H1 (cell line): ENCODE results near the gene COL28A1. TPM values are rescaled to one million over a fixed set of nuclear protein-coding genes. Genes with fewer than 3 reads are reported as not detected.

ENCODE experiments used
- CTCF ChIP-seq, 3 experiments: IDR thresholded peaks; 1 replicate in 2 of 3; 2 replicates in 1 of 3; pipeline versions ENCODE4 v1.5.1 to v1.6.1; 2011; ENCODE audit warnings: low read length in 3 of 3, mild to moderate bottlenecking in 3 of 3, inconsistent platforms in 2 of 3, low read depth in 1 of 3, moderate library complexity in 1 of 3; ENCODE audit not compliant: insufficient read depth in 1 of 3; ENCODE audit errors: control extremely low read depth in 1 of 3
- HDAC2 ChIP-seq, 2 experiments: fragments of 300-600 bp in 1 of 2; sonication (generic) in 1 of 2; IDR thresholded peaks; 2 replicates each; pipeline ENCODE4 v1.6.1; 2011 to 2012; ENCODE audit warnings: low read depth in 2 of 2, low read length in 2 of 2, mild to moderate bottlenecking in 2 of 2, moderate library complexity in 2 of 2, borderline replicate concordance in 1 of 2, inconsistent platforms in 1 of 2
- SP4 ChIP-seq: IDR thresholded peaks from 2 replicates; pipeline ENCODE4 v1.6.1; 2012; ENCODE audit warnings: low read length, inconsistent platforms
- polyA plus RNA-seq, 7 experiments: library from polyadenylated mRNA; depleted of rRNA in 3 of 7; stranded (reverse) in 5 of 7; unstranded in 2 of 7; fragments of >200 nt in 5 of 7; fragments of 200-250 nt in 2 of 7; gene quantifications; 1 replicate in 5 of 7; 2 replicates in 1 of 7; 4 replicates in 1 of 7; pipeline versions ENCODE4 v1.2.1 to v1.2.3, GENCODE V29; 2011 to 2013; ENCODE audit warnings: missing spikeins in 2 of 7, mixed read lengths in 2 of 7
- total RNA-seq: library from RNA; stranded (reverse); fragmentation: NEBNext Ultra II Directional; extraction: Animal tissue kit (Norgen Biotek cat#: 25700); gene quantifications from 2 replicates; pipeline ENCODE4 v1.2.1, GENCODE V29; 2021

Gene COL28A1
- total and polyA plus RNA-seq, 2 of the 8 experiments (the other 6 are each of a cell fraction or from before 2014, with no cell fraction given), result 0.22 to 0.38 TPM

GRCh38 chr7:7311001-7311400 lies 224.7 kb downstream of the COL28A1 start (continued):
- TF ChIP-seq CTCF (IDR thresholded peaks at IDR 0.05; ENCODE audit: control extremely low read depth in 1 of 3, insufficient read depth in 1 of 3, low read depth in 1 of 3, low read length in 3 of 3) (no peak), HDAC2 (IDR thresholded peaks at IDR 0.05; ENCODE audit: borderline replicate concordance in 1 of 2, low read depth in 2 of 2, low read length in 2 of 2) (no peak), SP4 (no peak)
